Transverse colon (tissue), 3 donors: Measurements from ENCODE around the gene SUFU.

Experiments
- CTCF ChIP-seq, 5 experiments: fragments of 200-600 bp in 3 of 5; fragments of 450-650 bp in 2 of 5; sonication (generic) in 3 of 5; IDR thresholded peaks; 1 replicate in 2 of 5; 2 replicates in 3 of 5; pipeline ENCODE4 v1.5.1; 2016 to 2017; ENCODE audit warnings: antibody characterized with exemption in 5 of 5, inconsistent platforms in 3 of 5, mild to moderate bottlenecking in 2 of 5, moderate library complexity in 1 of 5
- EP300 ChIP-seq: sonication (generic); formaldehyde crosslinking; IDR thresholded peaks from one replicate; pipeline ENCODE4 v1.6.1; 2017; ENCODE audit warnings: antibody characterized with exemption, low read depth
- POLR2A ChIP-seq: fragments of 450-650 bp; IDR thresholded peaks from one replicate; pipeline ENCODE4 v1.6.1; 2016; ENCODE audit warnings: antibody characterized with exemption, mild to moderate bottlenecking, moderate library complexity

- no peak for TF ChIP-seq CTCF (IDR thresholded peaks at IDR 0.05)
- no peak for TF ChIP-seq EP300
- no peak for TF ChIP-seq POLR2A
Measured at GRCh38 chr10:102460836-102461186, 43.0 kb upstream of the SUFU start.
